Measurements from ENCODE around the gene KATNBL1. TPM values are rescaled to one million over a fixed set of nuclear protein-coding genes. Genes with fewer than 3 reads are reported as not detected.

Gene KATNBL1
- polyA plus RNA-seq, 1 of the 3 experiments (the other 2 are of a cell fraction), result 13.8 TPM

DNA sequence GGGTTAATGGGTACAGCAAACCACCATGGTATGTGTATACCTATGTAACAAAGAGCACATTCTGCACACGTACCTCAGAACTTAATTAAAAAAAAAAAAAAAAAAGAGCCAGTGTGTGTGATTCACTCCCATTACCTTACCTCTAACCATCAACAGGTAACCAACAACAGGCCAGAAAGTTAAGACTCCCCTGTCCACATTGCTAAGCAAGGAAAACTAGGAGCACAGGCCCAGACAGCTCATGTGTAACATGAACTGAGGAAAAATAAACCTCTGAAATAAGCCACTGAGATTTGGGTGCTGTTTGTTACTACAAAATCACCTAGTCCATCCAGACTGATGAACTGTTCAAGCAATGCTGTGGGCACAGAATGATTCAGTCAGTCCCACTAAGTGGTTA, 6.0 kb downstream of the KATNBL1 start:
- TF ChIP-seq IRF3 (IDR thresholded peaks at IDR 0.05; ENCODE audit: low read depth, low read length) (no peak), USF1 (IDR thresholded peaks at IDR 0.05; ENCODE audit: borderline replicate concordance, low read depth) (no peak), ELF1 (IDR thresholded peaks at IDR 0.05) (no peak)
- Histone ChIP-seq H3K27ac (ENCODE audit: low read depth in 2 of 2, low read length in 1 of 2) (no peak overlapping the region), H3K9me2 (no peaks in the 10 kb centered on the region), H3K79me2 (ENCODE audit: insufficient read depth) (peaks cover 100% of the 10 kb centered on the region), H3K4me2 (no peak overlapping the region), H2AFZ (ENCODE audit: low read depth) (no peak overlapping the region), H3K9me3 (no peaks in the 10 kb centered on the region), H3K4me1 (ENCODE audit: control insufficient read depth in 1 of 2, insufficient read depth in 2 of 2, low read depth in 1 of 2, low read length in 1 of 2) (peaks cover 0 to 4% of the 10 kb centered on the region in 2 experiments; a peak in 1 of 4 replicates), H3F3A (replicated peaks; ENCODE audit: insufficient read depth) (peaks cover 7% of the 10 kb centered on the region), H3K9ac (no peak overlapping the region), H3K27me3 (ENCODE audit: insufficient read depth) (no peaks in the 10 kb centered on the region), H3K4me3 (ENCODE audit: low read depth in 2 of 2, low read length in 1 of 2) (no peak overlapping the region), H4K20me1 (ENCODE audit: insufficient read depth) (peaks cover 20% of the 10 kb centered on the region), H3K36me3 (replicated peaks in 1 of 2; ENCODE audit: control insufficient read depth in 1 of 2, insufficient read depth in 2 of 2, low read length in 1 of 2) (peaks cover 5 to 33% of the 10 kb centered on the region in 2 experiments)
- ChIA-PET CTCF (no interaction called here), POLR2A (no interaction called here)
- no peak for DNase-seq
- WGBS (ENCODE audit: low lambda C conversion rate), result 100% methylated on average over 1 of the region's 1 CpG

GRCh38 chr15:34203305-34203704, 6.6 kb downstream of the KATNBL1 start:
- ChIA-PET POLR2A (no interaction called here), CTCF (no interaction called here)
- no peak overlapping the region for H3K9ac ChIP-seq
- DNase-seq, result no peak
- peaks cover 0 to 2% of the 10 kb centered on the region in 2 experiments; a peak in 1 of 4 replicates for H3K4me1 ChIP-seq (ENCODE audit: control insufficient read depth in 1 of 2, insufficient read depth in 2 of 2, low read depth in 1 of 2, low read length in 1 of 2)
- H3K79me2 ChIP-seq (ENCODE audit: insufficient read depth), result peaks cover 100% of the 10 kb centered on the region
- no peak overlapping the region for H3K4me3 ChIP-seq (ENCODE audit: low read depth in 2 of 2, low read length in 1 of 2)
- H3K27me3 ChIP-seq (ENCODE audit: insufficient read depth), result no peaks in the 10 kb centered on the region
- H3K9me2 ChIP-seq, result no peaks in the 10 kb centered on the region
- 98% methylated on average over 1 of the region's 1 CpG for WGBS (ENCODE audit: low lambda C conversion rate)
- H3K9me3 ChIP-seq, result no peaks in the 10 kb centered on the region
- TF ChIP-seq, protein P1, sequence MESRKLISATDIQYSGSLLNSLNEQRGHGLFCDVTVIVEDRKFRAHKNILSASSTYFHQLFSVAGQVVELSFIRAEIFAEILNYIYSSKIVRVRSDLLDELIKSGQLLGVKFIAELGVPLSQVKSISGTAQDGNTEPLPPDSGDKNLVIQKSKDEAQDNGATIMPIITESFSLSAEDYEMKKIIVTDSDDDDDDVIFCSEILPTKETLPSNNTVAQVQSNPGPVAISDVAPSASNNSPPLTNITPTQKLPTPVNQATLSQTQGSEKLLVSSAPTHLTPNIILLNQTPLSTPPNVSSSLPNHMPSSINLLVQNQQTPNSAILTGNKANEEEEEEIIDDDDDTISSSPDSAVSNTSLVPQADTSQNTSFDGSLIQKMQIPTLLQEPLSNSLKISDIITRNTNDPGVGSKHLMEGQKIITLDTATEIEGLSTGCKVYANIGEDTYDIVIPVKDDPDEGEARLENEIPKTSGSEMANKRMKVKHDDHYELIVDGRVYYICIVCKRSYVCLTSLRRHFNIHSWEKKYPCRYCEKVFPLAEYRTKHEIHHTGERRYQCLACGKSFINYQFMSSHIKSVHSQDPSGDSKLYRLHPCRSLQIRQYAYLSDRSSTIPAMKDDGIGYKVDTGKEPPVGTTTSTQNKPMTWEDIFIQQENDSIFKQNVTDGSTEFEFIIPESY (IDR thresholded peaks at IDR 0.05; ENCODE audit: borderline replicate concordance, low read depth), result no peak
- TF ChIP-seq, protein P2, sequence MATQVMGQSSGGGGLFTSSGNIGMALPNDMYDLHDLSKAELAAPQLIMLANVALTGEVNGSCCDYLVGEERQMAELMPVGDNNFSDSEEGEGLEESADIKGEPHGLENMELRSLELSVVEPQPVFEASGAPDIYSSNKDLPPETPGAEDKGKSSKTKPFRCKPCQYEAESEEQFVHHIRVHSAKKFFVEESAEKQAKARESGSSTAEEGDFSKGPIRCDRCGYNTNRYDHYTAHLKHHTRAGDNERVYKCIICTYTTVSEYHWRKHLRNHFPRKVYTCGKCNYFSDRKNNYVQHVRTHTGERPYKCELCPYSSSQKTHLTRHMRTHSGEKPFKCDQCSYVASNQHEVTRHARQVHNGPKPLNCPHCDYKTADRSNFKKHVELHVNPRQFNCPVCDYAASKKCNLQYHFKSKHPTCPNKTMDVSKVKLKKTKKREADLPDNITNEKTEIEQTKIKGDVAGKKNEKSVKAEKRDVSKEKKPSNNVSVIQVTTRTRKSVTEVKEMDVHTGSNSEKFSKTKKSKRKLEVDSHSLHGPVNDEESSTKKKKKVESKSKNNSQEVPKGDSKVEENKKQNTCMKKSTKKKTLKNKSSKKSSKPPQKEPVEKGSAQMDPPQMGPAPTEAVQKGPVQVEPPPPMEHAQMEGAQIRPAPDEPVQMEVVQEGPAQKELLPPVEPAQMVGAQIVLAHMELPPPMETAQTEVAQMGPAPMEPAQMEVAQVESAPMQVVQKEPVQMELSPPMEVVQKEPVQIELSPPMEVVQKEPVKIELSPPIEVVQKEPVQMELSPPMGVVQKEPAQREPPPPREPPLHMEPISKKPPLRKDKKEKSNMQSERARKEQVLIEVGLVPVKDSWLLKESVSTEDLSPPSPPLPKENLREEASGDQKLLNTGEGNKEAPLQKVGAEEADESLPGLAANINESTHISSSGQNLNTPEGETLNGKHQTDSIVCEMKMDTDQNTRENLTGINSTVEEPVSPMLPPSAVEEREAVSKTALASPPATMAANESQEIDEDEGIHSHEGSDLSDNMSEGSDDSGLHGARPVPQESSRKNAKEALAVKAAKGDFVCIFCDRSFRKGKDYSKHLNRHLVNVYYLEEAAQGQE (IDR thresholded peaks at IDR 0.05; ENCODE audit: low read depth, low read length), result no peak
- TF ChIP-seq SMC3 (IDR thresholded peaks at IDR 0.05; ENCODE audit: low read depth, low read length) (no peak), NFIC (IDR thresholded peaks at IDR 0.05; ENCODE audit: borderline replicate concordance) (no peak), POLR2AphosphoS5 (IDR thresholded peaks at IDR 0.05; ENCODE audit: low read depth, low read length) (no peak), RFX5 (IDR thresholded peaks at IDR 0.05; ENCODE audit: low read length) (no peak), FOXJ3 (CRISPR knock-in tag; IDR thresholded peaks at IDR 0.05) (no peak), NRF1 (IDR thresholded peaks at IDR 0.05; ENCODE audit: low read depth, low read length) (no peak), EP300 (IDR thresholded peaks at IDR 0.05; ENCODE audit: borderline replicate concordance in 1 of 2, low read depth in 1 of 2, low read length in 1 of 2) (no peak), EZH2phosphoT487 (IDR thresholded peaks at IDR 0.05; ENCODE audit: borderline replicate concordance, low read depth) (no peak), GABPA (IDR thresholded peaks at IDR 0.05; ENCODE audit: low read depth) (no peak), ELF1 (IDR thresholded peaks at IDR 0.05) (no peak), RXRA (IDR thresholded peaks at IDR 0.05; ENCODE audit: borderline replicate concordance, low read depth) (no peak), FOSL2 (IDR thresholded peaks at IDR 0.05; ENCODE audit: borderline replicate concordance, low read depth) (no peak), TEAD4 (IDR thresholded peaks at IDR 0.05; ENCODE audit: borderline replicate concordance, insufficient read depth) (no peak), TCF12 (IDR thresholded peaks at IDR 0.05) (no peak)
- TF ChIP-seq, protein P3, sequence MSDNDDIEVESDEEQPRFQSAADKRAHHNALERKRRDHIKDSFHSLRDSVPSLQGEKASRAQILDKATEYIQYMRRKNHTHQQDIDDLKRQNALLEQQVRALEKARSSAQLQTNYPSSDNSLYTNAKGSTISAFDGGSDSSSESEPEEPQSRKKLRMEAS (IDR thresholded peaks at IDR 0.05; ENCODE audit: low read depth), result no peak
- no peak overlapping the region for H2AFZ ChIP-seq (ENCODE audit: low read depth)
- H3K36me3 ChIP-seq (replicated peaks in 1 of 2; ENCODE audit: control insufficient read depth in 1 of 2, insufficient read depth in 2 of 2, low read length in 1 of 2), result peaks cover 5 to 35% of the 10 kb centered on the region in 2 experiments
- peaks cover 20% of the 10 kb centered on the region for H4K20me1 ChIP-seq (ENCODE audit: insufficient read depth)
- peaks cover 5% of the 10 kb centered on the region for H3F3A ChIP-seq (replicated peaks; ENCODE audit: insufficient read depth)
- H3K4me2 ChIP-seq, result no peak overlapping the region
- no peak overlapping the region for H3K27ac ChIP-seq (ENCODE audit: low read depth in 2 of 2, low read length in 1 of 2)
